ENCODE data around the gene NAV2.
"Not testable (repeated sequence)": the region's sequence is repeated elsewhere in the genome, so short reads cannot be mapped to it uniquely, and the experiment has no call there.

The NAV2 gene

DNA sequence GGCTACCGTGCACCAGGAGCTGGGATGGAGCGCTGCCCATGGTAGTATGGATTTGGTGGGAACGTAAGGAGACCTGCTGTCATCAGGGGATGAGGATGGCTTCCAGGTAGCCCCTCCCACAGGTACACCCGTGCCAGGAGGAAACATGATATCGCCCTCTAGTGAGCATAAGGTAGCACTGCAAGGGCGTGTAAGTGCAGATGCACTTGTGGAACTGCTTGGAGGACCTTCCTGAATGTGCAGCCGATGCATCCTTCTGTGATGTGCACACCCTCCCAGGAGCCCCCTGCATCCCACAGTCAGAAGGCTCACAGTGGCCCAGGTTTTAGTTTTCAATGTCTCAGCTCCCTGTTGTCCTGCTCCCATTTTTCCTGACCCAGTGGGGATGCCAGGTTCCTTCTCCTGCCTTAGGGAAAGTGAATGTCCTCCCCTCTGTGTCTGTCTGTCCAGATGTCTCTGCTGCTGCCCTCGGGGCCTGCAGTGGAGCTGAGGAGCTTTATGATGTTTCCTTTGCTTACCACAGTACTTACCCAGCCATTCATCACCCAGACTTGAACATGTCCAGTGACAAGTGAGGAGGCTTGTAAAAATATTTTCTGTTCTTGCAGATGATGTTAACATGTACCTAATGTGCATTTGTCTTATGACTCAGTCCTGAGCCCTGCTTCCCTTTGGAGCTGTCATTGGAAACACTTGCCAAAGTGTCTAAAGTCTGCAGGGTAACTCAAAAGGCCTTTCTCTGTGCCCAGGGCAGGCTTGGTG is 398.5 kb downstream of the NAV2 start:
- DNase-seq = peak; percentile 35

DNA sequence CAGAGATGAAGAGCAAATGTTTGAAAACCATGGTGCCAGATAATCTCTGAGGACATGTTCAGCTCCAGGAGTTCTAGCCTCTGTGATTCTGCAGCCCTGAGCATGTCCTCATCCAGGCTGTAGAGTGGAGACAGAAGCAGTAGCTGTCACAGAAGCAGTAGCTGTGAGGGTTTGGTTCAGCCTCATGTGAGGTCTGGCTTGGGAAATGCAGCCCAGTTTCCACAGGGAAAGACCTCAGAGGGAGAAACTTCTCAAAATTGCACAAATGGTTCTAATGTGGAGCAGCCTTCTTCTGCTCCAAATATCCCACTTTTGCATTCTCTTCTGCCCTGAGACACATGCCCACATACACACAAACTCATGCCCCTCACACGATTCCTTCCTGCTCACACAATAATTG is 399.2 kb downstream of the NAV2 start:
- DNase-seq = no peak

DNA sequence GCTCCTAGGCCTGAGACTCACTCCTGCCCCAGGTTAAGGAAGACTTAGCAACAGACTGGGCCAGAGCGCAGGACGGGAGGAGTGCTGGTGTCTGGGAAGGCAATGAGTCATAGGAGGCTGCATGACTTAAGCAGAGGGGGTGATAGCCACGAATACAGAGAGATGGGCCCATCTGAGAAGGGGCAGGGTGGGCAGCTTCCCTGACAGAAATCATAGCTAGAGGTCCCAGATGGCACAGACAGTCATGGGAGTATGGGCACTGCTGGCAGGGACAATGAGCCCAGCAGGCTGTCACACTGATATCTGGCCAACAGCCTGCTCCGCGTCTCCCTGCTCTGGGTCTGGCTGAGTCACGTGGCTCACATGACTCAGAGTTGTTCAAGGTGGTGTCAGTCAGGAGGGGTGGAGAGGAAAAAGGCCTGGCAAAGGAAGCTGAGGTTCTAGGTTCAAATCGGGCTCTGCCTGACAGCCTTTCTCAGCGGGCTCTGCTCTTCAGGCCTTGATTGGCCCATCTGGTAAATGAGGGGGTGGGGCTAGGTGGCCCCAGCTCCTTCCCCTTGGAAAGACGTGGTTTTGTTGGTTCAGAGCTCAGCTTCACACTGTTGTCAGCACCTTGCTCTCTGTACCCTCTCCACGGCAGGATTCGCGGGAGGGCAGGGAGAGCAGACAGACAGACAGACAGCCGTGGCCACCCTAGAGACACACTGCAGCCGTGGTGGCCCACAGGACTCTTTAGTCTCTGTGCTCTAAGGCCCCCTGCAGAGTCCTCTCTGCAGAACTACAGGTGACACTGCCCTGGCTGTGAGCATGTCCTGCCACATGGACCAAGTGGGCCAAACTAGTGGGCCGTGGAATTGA is 399.9 kb downstream of the NAV2 start:
- no peak for DNase-seq

DNA sequence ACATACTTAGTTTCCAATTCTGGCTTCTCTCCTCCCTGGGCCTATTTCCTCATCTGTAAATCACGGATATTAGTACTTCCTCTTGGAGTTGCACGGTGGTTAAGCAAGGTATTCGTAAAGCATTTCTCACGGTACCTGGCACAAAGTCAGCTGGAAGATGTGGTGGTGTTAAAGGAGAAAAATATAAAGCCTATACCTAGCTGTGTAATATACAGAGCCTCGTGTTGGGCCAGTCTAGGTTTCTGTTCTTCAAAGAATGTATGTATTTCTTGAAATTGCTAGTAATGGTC is 400.5 kb downstream of the NAV2 start:
- no peak for DNase-seq

DNA sequence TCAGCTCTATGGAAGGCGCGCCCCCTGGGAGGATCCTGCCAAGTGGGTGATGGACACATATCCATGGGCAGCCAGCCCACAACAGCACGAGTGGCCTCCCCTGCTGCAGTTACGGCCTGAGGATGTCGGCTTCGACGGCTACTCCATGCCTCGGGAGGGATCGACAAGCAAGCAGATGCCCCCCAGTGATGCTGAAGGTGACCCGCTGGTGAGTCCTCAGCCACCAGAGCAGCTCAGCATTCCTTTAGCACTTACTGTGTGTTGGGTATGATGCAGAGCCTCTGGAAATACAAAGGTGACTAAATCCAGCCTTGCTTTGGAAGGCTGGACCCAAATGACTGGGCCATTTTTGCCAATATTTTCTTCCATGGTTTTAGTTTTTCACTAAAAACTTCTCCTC is 402.0 kb downstream of the NAV2 start:
- DNase-seq = no peak

DNA sequence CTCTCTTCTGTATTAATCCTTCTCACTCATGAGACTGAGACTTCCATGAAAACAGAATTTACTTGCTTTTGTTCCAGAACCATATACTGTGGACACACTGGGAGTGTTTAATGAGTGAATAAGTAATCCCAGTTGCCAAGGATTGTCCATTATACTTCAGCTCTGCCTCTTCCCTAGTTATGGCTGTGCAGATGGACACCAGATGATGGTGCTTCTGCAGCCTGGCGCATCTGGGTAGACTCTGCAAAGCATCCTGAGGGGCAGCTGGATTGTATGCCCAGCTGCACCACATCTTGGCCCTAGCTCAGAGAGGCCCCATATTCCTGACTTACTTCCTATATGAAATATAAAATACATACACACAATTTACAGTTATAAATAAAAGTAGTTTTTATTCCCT is 404.2 kb downstream of the NAV2 start:
- DNase-seq = no peak

DNA sequence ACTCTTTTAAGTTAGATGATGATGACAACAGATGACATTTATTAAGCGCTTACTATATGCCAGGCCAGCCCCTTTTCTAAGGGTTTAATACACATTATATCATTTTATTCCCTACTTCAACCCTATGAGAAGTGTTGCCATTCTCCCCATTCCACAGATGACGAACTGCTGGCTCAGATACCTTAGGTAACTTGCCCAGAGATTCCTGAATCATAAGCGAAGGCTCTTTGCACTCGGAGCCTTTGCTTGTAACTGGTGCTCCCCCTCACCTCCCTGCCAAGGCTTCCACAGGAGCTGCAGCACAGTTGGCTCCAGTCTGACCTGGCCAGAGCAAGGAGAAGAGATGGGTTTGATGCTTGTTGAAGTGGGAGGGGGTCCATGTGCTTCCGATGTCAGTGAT is 404.7 kb downstream of the NAV2 start:
- no peak for DNase-seq

DNA sequence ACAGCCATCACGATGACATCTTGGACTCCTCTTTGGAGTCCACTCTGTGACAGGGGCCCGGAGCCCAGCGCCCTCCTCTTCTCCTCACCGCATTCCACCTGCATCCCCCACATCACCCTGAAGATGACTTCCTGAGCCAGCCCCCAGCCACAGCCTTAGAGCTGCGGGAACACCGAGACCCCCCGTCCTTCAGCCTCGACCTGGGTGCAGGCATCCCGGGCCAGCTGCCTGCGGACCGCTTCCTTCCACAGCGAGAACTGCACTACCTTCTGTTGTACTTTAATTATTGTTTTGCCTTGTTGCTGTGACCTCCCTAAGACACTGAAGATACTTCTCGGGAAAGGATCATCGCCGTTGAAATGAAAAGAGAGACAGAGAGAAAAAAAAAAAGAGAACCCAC is 405.6 kb downstream of the NAV2 start:
- no peak for DNase-seq

DNA sequence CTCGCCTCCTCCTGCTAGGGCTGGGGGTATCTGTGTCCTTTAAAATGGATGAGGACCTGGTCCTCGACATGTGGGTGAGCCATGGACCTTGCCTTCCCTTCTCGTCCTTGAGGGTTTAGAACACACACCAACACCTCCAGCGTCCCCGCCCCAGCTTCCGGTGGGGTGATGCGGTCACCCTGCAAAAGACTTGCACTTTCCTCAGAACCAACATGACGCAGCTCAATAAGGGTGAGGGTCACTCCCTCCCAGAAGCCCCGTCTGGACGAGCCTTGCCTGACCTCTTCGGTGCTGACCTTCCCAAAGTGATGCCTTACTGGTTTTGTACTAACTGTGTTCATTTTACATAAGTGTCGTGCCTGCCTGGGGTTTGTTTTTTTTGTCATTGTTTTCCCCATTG is 406.7 kb downstream of the NAV2 start:
- no peak for DNase-seq

DNA sequence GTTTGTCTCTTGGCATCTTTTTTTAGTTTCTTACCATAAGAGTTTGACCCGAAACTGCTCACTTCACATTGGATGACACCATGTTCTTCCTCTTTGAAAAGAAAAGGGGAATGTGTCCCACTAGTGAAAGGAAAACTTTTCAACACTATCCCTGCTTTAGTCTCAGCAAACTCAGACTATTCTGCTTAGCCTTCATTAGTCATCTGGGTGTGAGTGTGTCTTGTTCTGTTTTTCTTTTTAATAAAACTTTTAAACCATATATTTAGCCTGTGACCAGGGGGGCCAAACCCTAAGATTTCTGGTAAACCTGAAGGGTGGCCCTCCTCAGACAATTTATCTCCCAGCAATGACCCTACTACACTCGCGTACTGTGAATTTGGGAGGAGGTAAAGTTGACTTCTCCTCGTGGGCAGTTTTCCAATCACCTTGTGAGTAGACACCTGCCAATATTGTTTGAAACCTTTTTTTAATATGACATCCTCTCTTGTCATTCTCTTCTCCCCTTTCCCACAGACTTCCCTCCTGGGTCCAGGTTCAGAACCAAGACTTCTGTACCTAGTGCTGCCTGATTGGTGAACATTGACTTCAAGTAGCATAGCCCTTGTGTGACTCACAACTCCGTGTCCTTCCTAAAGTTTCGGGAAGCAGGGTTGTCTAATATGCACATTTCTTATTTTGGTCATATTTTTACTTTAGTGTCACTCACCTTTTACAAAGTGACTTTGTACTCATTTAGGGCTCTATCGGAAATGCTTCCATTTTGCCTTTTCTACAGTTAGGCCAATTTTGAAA is 407.7 kb downstream of the NAV2 start:
- DNase-seq = no peak

DNA sequence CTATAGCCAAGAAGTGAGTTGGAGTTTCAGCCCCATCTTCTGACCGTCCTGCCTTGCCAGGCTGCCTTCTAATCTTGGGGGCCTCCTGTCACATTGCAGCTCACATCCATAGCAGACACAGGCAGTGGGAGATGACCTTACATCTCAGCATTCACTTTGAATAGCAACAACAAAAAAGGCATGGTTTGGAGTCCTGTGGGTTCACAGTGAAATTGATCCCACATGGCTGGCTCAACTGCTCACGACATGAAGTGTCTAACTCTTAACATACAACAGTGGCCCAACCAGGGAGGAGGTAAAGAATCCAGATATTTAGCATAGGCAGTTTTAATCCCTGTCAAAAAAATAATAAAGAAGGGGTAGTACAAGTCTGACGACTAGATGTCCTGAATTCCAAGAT is 409.5 kb downstream of the NAV2 start:
- no peak for DNase-seq

DNA sequence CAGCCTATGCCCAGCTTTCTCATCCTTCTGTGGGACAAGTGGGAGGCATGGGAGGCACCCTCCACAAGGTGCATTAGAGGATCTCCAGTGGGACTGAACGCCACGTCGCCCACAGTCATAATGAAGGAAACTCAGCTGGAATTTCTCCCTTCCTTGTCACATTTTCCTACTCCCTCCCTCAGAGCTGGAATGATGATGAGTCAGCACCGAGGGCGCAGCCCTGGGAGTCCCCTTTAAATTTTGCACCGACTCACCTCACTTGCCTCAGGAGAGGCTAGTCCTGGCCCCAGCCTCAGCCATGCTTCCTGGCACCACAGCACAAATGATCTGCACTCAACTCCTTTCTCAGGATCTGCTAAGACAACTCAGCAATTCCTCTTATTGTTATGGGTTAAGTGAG is 413.3 kb downstream of the NAV2 start:
- DNase-seq = no peak

DNA sequence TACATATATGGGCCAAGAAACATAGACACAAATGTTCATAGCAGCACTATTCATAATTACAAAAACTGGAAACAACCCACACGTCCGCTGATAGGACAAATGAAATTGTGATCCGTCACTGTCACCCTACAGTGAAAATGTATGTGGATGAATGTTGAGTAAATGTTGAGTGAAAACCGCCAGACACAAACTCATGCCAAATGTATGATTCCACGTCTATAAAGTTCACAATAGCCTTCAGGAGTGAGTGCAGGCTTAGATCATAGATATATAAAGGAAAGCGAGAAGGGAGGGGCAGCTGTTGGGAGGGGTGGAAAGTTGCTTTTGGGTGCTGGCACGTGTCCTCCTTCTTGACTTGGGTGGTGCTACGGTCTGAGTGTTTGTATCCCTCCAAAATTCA is 414.1 kb downstream of the NAV2 start:
- no peak for DNase-seq

DNA sequence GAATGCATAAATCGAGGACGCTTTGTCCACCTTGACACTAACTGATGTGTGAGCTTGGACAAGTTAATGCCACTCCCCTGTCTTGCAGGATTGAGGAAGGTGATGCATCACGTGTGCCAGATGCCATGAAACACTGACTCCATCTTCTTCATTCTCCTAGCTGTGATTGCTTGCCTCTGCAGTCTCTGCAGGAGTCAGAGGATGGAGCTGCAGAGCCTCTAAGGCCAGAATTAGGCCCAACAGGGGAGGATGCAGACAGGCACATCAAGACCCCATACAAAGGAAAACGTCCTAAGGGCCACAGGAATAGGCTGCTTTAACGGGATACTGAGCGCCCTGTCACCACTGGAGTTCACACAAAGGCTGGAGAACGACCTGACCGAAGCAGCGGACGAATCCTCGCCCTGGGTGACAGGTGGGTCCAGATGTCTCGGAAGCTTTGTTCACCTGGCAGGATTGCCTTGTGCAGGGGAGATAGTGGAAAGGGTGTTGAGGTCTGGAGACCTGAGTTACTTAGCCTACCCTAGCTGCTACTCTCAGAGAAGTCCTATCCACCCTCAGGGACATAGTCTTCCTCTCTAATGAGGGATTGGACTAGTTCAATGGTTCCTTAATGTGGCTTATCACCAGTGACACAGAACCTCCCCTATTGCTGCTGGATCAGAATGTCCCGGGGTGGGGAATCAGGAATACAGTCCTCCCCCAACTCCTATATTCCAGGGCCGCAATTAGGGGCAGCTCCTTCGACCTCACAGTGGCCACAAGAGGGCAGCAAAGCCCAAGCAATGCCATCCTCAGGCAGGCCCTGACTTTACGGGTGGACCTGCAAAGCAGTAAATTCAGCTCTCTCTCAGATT is 415.3 kb downstream of the NAV2 start:
- DNase-seq = peak; percentile 70

DNA sequence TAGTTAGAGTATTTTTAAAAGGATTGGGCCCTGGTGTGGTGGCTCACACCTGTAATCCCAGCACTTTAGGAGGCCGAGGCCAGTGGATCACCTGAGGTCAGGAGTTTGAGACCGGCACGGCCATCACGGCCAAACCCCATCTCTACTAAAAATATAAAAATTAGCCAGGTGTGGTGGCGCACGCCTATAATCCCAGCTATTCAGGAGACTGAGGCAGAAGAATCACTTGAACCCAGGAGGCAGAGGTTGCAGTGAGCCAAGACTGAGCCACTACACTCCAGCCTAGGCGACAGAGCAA is 415.8 kb downstream of the NAV2 start:
- DNase-seq = not testable (repeated sequence)

DNA sequence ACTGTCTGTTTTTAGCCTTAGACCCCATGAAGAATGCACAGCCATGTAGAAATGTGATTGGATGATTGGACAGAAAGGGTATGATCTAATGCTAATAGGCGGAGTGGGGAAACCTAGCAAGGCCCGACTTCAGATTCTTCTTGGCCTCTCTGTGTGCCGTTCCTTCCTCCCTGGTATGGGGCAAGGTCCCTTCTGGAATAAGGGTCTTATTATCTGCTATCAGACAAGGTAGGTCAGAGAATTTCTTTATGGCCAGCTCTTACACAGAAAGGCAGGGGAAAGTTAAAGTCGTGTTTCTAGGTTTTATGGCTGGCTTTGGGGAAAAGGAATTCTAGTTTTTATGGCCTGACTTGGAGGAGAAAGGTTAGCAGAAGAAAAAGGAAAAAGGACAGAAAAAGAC is 417.0 kb downstream of the NAV2 start:
- no peak for DNase-seq

DNA sequence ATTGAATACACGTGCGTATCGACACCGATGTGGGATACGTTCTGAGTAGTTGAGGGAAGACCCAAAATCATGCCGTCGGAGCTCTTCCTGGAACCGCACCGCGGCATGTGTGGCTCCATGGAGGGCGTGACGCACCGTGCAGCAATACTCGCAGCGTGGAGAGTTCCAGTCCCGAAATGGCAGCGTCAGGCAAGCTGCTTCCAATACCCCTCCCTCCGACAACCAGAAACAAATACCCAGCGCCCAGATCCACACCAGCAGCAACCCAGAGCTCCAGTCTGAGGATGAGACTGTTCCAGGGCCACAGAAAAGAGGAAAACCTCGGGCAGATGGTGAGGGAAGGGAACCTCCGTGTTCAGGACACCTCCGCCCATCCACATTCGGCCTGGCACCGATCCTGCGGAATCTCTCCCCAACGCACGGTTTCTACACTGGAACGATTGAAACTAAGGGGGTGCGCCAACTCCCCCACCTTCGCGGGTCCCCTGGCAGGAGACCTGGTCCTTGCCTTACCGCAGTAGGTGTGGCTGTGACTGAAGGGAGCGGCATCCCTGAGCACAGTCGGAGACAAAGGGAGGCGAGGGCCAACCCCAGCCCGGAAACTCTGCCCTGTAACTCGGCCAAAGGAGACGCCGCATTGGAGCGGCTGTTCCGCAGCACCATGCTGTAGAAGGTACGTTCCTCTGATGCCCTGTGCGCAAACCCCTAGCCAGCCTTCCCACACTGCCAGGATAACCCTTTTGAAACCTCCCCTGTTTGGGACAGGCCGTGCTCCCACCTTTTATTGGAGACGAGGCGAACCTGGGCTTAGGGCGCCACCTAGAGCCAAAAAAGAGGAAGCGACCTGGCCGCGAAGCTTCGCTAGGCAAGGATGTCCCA is 419.4 kb downstream of the NAV2 start:
- peak; percentile 24 for DNase-seq

DNA sequence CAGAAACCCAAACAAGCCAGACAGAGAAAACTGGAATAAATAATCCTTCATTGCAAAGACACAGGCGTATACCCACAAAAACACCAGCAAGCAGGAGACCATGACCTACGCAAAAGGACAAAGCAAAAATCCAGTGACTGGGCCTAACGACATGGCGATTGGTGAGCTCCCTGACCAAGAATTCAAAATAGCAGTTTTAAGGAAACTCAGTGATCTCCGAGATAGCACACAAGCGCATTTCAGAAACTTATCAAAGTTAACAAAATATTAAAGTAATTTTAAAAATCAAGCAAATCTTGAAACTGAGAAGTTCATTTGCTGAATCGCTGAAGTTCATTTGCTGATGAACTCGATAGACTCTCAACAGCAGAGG is 420.0 kb downstream of the NAV2 start:
- no peak for DNase-seq

DNA sequence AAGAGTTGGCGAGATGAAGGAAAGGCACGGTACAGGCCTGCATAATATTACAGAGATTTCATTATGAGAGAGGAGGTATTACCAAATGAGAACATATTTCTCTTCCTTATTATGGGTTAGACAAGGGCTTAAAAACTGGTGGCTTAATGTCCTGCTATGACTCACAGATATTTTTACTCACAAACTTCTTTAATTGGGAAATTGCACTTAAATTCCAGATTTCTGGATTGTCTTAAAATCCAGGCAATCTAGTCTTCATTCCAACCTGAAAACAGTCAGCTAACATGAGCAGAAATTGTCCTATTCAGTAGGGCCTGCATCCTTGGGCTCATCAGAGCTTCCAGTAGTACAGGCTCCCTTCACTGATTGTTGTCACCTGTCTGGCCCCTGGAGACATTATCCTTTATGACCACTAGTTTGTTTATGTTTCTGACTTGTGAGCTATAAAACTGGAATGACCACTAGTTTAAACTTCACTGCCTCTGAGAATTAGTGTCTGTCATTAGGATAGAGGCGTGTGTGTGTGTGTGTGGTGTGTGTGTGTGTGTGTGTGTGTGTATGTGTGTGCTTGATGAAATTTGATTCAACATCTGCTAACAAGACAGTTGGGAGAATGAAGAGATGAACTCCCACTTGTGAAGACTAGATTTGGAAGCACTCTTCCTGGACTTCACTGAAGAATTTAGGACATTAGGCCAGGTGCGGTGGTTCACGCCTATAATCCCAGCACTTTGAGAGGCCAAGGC is 422.5 kb downstream of the NAV2 start:
- no peak for DNase-seq

DNA sequence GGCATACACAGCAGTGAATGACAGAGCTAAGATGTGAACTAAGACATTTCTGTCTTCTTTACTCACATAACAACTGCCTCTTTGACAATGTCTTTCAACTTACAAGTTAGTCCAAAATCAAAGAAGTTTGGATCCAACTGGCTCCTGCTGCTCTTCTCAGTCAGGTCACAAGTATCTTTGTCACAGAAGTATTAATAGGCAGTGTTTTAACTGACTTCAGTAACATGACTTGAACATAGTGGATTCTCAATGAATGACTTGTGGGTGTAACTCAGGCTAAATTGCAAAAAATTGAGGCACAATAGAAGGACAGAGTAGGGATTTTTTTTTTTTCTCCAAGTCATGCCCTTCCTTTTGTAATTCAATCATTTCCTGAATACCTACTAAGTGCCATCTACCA is 425.0 kb downstream of the NAV2 start:
- no peak for DNase-seq

DNA sequence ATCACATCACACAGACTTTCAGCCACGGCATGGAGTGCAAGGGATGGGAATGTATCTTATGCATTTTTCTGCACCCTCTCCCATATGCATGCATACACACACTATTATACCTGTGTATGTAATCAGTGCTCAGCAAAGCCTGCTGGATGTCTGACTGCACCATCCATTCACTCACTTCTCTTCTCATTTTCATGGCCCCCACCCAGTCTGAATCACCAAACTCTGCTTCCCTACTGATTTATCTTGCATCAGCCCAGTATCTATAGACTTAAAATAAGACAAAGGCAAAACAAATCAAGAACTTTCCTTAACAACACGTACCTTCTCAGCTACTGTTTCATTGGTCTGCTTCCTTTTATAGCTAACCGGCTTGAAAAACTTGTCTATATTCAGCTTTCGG is 426.1 kb downstream of the NAV2 start:
- DNase-seq = no peak

Measured in activated gamma-delta T cell treated with Interleukin-2 at 50 U/mL for 16 hours (primary cell).